HG02623 (cell line): ENCODE data around the gene FOXD4L1.
"Not testable (repeated sequence)": the region's sequence is repeated elsewhere in the genome, so short reads cannot be mapped to it uniquely, and the experiment has no call there.

ENCODE experiments used
- ATAC-seq: cut with Tn5 transposase; IDR thresholded peaks from one replicate; pipeline ENCODE4 v1.9.1; 2021; ENCODE audit warnings: moderate library complexity; ENCODE audit not compliant: unreplicated experiment

The FOXD4L1 gene

GRCh38 chr2:113498365-113498764, at the start of gene FOXD4L1:
Gene FOXD4L1, plus strand, starts transcription at chr2:113498665. Its CDS starts 592 bp downstream, at chr2:113499257.
- not testable (repeated sequence) for ATAC-seq

GRCh38 chr2:113465770-113466169, 32.7 kb upstream of the FOXD4L1 start:
- ATAC-seq, result not testable (repeated sequence)

- not testable (repeated sequence) for ATAC-seq
Observed at GRCh38 chr2:113476688-113477368, 21.6 kb upstream of the FOXD4L1 start.

- not testable (repeated sequence) for ATAC-seq
Observed at GRCh38 chr2:113496527-113496926, 1.9 kb upstream of the FOXD4L1 start.

- ATAC-seq, result not testable (repeated sequence)
Observed at GRCh38 chr2:113499019-113499885, 787 bp downstream of the FOXD4L1 start.

- ATAC-seq, result not testable (repeated sequence)
Observed at GRCh38 chr2:113499886-113500722, 1.6 kb downstream of the FOXD4L1 start.

GRCh38 chr2:113500723-113501038, 2.2 kb downstream of the FOXD4L1 start:
- ATAC-seq, result not testable (repeated sequence)

- ATAC-seq, result not testable (repeated sequence)
Observed at GRCh38 chr2:113502216-113503093, 4.0 kb downstream of the FOXD4L1 start.

- ATAC-seq, result not testable (repeated sequence)
Observed at GRCh38 chr2:113503094-113504042, 4.9 kb downstream of the FOXD4L1 start.

- ATAC-seq, result not testable (repeated sequence)
Observed at GRCh38 chr2:113504081-113504480, 5.6 kb downstream of the FOXD4L1 start.

- not testable (repeated sequence) for ATAC-seq
Observed at GRCh38 chr2:113507394-113508140, 9.1 kb downstream of the FOXD4L1 start.

GRCh38 chr2:113508187-113508586, 9.7 kb downstream of the FOXD4L1 start:
- ATAC-seq, result not testable (repeated sequence)

GRCh38 chr2:113510913-113511312, 12.4 kb downstream of the FOXD4L1 start:
- ATAC-seq, result not testable (repeated sequence)

GRCh38 chr2:113511859-113512258, 13.4 kb downstream of the FOXD4L1 start:
- ATAC-seq, result not testable (repeated sequence)

- ATAC-seq, result not testable (repeated sequence)
Observed at GRCh38 chr2:113515457-113515856, 17.0 kb downstream of the FOXD4L1 start.

GRCh38 chr2:113515995-113516394, 17.5 kb downstream of the FOXD4L1 start:
- ATAC-seq, result not testable (repeated sequence)

GRCh38 chr2:113517025-113517424, 18.6 kb downstream of the FOXD4L1 start:
- not testable (repeated sequence) for ATAC-seq

- not testable (repeated sequence) for ATAC-seq
Observed at GRCh38 chr2:113520837-113521236, 22.4 kb downstream of the FOXD4L1 start.
